SIG-M5 treated with dmso at 0.1 percent for 504 hours (cell line): ENCODE results near the gene MEIS2.

Source experiments
- DNase-seq: peaks from one replicate; lab custom pipeline; 2025; ENCODE audit not compliant: unreplicated experiment; lab: John Stamatoyannopoulos, UW

MEIS2 gene

GRCh38 chr15:37041836-37042235 is 58.5 kb downstream of the MEIS2 start:
- DNase-seq: no peak

GRCh38 chr15:37041042-37041441 is 59.3 kb downstream of the MEIS2 start:
- DNase-seq: no peak

GRCh38 chr15:37040072-37040742 is 60.1 kb downstream of the MEIS2 start:
- no peak for DNase-seq

GRCh38 chr15:37038716-37039106 is 61.6 kb downstream of the MEIS2 start:
- DNase-seq: no peak

- DNase-seq: no peak
Measured at GRCh38 chr15:37037850-37038715, 62.3 kb downstream of the MEIS2 start.

GRCh38 chr15:37037071-37037655 is 63.2 kb downstream of the MEIS2 start:
- DNase-seq: no peak

- peak; percentile 10 for DNase-seq
Measured at GRCh38 chr15:37034835-37035748, 65.3 kb downstream of the MEIS2 start.

- DNase-seq: no peak
Measured at GRCh38 chr15:37034392-37034791, 66.0 kb downstream of the MEIS2 start.

GRCh38 chr15:37032091-37032775 is 68.1 kb downstream of the MEIS2 start:
- no peak for DNase-seq

- DNase-seq: no peak
Measured at GRCh38 chr15:37031198-37031597, 69.2 kb downstream of the MEIS2 start.

GRCh38 chr15:37028625-37029296 is 71.6 kb downstream of the MEIS2 start:
- no peak for DNase-seq

GRCh38 chr15:37020852-37021251 is 79.5 kb downstream of the MEIS2 start:
- DNase-seq: no peak

- DNase-seq: no peak
Measured at GRCh38 chr15:37019479-37020433, 80.6 kb downstream of the MEIS2 start.

- DNase-seq: no peak
Measured at GRCh38 chr15:37017031-37017625, 83.2 kb downstream of the MEIS2 start.

GRCh38 chr15:37016231-37016630 is 84.1 kb downstream of the MEIS2 start:
- no peak for DNase-seq

- DNase-seq: no peak
Measured at GRCh38 chr15:37015451-37015850, 84.9 kb downstream of the MEIS2 start.

- no peak for DNase-seq
Measured at GRCh38 chr15:37015035-37015434, 85.3 kb downstream of the MEIS2 start.

- no peak for DNase-seq
Measured at GRCh38 chr15:37014566-37014965, 85.8 kb downstream of the MEIS2 start.
